GM23248 (cell line): ENCODE results near the gene PPP1R16B.

Source experiments
- EZH2 ChIP-seq: fragments of 200-600 bp; sonication (generic); IDR thresholded peaks from 2 replicates; pipeline ENCODE4 v1.6.1; 2018; ENCODE audit warnings: antibody characterized with exemption, mild to moderate bottlenecking; ENCODE audit not compliant: insufficient read depth, poor library complexity, severe bottlenecking
- EZH2phosphoT487 ChIP-seq: fragments of 200-600 bp; sonication (generic); IDR thresholded peaks from 2 replicates; pipeline ENCODE4 v1.6.1; 2018; ENCODE audit warnings: antibody characterized with exemption, moderate library complexity, mild to moderate bottlenecking, low read depth; ENCODE audit not compliant: insufficient read depth

DNA sequence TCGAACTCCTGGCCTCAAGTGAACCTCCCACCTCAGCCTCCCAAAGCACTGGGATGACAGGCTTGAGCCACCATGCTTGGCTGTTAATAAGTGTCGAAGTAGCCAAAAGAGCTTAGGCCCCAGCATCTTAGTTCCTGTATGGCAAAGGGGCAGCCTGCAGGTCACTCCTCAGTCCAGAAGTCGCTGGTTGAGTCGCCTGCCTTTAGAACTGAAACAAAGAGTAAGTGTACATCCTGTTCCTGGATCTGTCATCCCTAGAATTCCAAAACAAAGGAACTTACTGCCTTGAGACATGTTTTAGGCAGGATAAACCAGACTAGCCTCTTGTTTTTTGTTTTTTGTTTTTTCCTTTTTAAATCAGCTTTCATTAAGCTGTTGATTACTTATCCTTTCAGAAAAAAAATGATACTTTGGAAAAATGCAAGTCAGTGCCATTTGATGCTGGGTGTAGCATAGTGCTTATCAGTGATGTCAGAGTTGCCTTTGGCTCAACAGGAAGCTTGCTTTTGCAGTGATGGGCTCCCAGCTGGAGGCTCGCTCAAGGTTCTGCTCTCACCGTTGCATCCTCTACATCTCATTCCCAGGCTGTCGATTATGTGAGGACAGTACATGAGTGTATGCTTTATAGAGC lies 48.2 kb upstream of the PPP1R16B start:
- TF ChIP-seq EZH2 (no peak), EZH2phosphoT487 (no peak)
